ENCODE measurements around the gene ARX.

ARX gene

DNA sequence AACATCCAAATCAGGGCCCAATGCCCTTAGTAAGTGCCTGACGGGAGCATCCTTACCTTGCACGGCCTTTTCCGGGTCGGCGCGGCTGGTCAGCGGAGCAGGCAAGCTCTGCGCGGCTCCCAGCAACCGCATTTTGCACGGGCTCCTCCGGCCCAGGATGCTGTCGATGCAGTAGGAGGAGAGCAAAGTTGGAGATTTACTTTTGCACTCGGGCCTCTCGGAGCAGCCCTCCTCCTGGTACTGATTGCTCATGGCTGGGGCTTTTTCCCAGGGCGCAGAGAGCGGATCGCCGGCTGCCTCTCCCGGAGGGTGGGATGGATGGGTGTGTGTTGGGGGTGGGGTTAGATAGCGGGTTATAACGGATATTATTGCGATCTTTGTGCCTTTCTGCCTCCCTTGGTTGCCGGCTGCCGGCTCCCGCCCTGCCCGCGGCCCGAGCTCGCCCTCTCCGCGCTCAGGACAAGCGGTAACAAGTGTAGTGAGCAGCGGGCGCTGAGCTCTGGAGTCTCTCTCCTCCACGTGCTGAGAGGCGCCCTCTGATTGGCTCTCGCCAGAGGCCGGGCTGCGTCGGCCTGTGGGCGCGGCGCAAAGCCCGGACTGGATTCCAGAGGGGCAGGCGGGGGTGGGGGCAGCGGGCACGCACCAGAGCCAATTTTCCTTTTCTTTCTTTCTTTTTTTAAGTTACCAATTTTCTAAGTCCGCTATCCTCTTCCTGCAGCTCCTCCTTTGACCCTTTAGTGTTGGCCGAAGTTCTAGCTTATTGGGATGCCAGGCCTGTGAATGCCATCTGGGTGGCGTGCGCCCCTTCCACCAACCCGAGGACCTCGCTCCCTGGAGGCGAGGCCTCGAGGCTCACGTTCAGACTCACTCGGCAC lies at the start of gene ARX:
TSS of gene ARX (minus strand) at position 480 of the 875 bp plus-strand sequence. CDS start at position 252, 228 bp downstream.
- H3K9ac ChIP-seq (ENCODE audit: low read length), result no peak within 1 kb of the TSS
- H3K9me2 ChIP-seq (replicated peaks; ENCODE audit: insufficient read depth, low read length), result no peaks in the 10 kb centered on the region
- no peaks in the 10 kb centered on the region for H3K79me2 ChIP-seq (ENCODE audit: low read length)
- no peak within 1 kb of the TSS for H2AFZ ChIP-seq (ENCODE audit: low read length)
- no peak within 1 kb of the TSS for H3K4me3 ChIP-seq (ENCODE audit: low read length)
- H3K4me1 ChIP-seq (ENCODE audit: low read length), result no peaks in the 10 kb centered on the region
- TF ChIP-seq, protein P1, sequence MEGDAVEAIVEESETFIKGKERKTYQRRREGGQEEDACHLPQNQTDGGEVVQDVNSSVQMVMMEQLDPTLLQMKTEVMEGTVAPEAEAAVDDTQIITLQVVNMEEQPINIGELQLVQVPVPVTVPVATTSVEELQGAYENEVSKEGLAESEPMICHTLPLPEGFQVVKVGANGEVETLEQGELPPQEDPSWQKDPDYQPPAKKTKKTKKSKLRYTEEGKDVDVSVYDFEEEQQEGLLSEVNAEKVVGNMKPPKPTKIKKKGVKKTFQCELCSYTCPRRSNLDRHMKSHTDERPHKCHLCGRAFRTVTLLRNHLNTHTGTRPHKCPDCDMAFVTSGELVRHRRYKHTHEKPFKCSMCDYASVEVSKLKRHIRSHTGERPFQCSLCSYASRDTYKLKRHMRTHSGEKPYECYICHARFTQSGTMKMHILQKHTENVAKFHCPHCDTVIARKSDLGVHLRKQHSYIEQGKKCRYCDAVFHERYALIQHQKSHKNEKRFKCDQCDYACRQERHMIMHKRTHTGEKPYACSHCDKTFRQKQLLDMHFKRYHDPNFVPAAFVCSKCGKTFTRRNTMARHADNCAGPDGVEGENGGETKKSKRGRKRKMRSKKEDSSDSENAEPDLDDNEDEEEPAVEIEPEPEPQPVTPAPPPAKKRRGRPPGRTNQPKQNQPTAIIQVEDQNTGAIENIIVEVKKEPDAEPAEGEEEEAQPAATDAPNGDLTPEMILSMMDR (IDR thresholded peaks at IDR 0.05; ENCODE audit: low read length), result no peak
- TF ChIP-seq EZH2 (optimal IDR thresholded peaks at IDR 0.05; ENCODE audit: low read depth, low read length) (no peak), EZH2phosphoT487 (IDR thresholded peaks at IDR 0.05; ENCODE audit: low read length) (no peak)
- H3K4me2 ChIP-seq (ENCODE audit: low read depth, low read length), result no peak within 1 kb of the TSS
- no peak for DNase-seq
- no peak within 1 kb of the TSS for H3K27ac ChIP-seq (ENCODE audit: low read length)
- H3K36me3 ChIP-seq (replicated peaks; ENCODE audit: insufficient read depth, low read length), result no peaks in the 10 kb centered on the region
- H3K27me3 ChIP-seq (replicated peaks; ENCODE audit: insufficient read depth, low read length), result peaks cover 26% of the 10 kb centered on the region
- H3K9me3 ChIP-seq (replicated peaks; ENCODE audit: insufficient read depth, low read length), result no peaks in the 10 kb centered on the region
- H4K20me1 ChIP-seq (ENCODE audit: insufficient read depth, low read length), result no peaks in the 10 kb centered on the region
- no peaks in the 10 kb centered on the region for H3F3A ChIP-seq (ENCODE audit: insufficient read depth, low read length)

DNA sequence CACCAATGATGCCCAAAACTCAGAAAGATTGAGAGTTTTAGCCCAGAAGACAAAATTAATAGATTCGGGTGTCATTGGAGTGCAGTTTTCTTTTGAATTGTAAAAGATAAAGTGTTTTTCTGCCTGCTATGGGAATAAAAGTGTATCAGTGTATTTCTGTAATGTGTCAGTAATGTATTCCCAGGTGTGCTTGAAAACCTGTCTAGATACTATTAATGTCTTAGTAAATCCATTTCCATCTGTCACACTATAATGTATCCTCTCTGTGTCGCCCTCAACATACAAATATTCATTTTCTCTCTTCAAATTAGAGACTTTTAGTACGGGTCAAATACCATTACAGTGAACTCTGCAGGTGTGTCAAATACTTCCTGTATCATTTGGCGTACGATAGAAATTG lies 43.5 kb upstream of the ARX start:
- DNase-seq, result no peak
- Histone ChIP-seq H3K36me3 (replicated peaks; ENCODE audit: insufficient read depth, low read length) (no peaks in the 10 kb centered on the region), H3K4me1 (ENCODE audit: low read length) (no peaks in the 10 kb centered on the region), H3K27ac (ENCODE audit: low read length) (no peak overlapping the region), H3K27me3 (replicated peaks; ENCODE audit: insufficient read depth, low read length) (no peaks in the 10 kb centered on the region), H3K9ac (ENCODE audit: low read length) (no peak overlapping the region), H2AFZ (ENCODE audit: low read length) (no peak overlapping the region), H3F3A (ENCODE audit: insufficient read depth, low read length) (no peaks in the 10 kb centered on the region), H3K79me2 (ENCODE audit: low read length) (no peaks in the 10 kb centered on the region), H3K9me3 (replicated peaks; ENCODE audit: insufficient read depth, low read length) (no peaks in the 10 kb centered on the region), H3K9me2 (replicated peaks; ENCODE audit: insufficient read depth, low read length) (no peaks in the 10 kb centered on the region), H3K4me2 (ENCODE audit: low read depth, low read length) (no peak overlapping the region), H3K4me3 (ENCODE audit: low read length) (no peak overlapping the region), H4K20me1 (ENCODE audit: insufficient read depth, low read length) (no peaks in the 10 kb centered on the region)
- no peak for TF ChIP-seq EZH2 (optimal IDR thresholded peaks at IDR 0.05; ENCODE audit: low read depth, low read length)
- TF ChIP-seq EZH2phosphoT487 (IDR thresholded peaks at IDR 0.05; ENCODE audit: low read length), result no peak
- TF ChIP-seq, protein P1 (IDR thresholded peaks at IDR 0.05; ENCODE audit: low read length), result no peak

DNA sequence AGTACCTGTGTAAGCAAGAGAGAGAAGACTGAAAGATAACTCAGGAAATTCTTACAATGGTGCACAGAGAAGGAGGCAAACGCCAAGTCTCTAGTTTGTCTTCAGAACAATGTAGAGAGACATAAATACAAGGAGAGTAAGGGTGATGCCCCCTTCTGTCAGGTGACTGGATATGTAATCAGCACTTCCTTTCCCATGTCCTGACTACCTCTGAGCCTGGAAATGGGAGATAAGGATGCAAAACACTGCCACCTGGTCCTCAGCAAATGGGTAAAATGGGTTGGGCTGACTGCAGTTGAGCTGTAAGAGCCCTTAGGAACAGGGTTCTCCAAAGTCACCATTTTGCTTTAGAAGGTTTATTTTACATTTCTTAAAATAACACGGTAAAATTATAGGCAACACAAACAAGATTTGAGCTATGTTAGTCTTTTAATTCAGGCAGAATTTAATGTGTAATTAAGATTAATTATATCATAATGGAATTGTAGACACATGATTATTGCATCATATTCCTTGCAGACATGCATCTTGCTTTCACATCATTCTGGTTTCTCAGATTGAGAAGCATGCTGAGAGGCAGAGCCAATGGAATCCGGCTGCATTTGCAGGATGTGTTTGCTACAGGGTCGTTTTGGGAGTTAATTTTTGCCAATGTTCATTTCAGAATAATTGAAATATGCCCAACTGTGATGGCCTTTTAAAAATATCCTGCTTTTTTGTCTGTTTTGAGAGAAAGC lies 37.2 kb upstream of the ARX start:
- no peaks in the 10 kb centered on the region for H3K27me3 ChIP-seq (replicated peaks; ENCODE audit: insufficient read depth, low read length)
- H3K4me3 ChIP-seq (ENCODE audit: low read length), result no peak overlapping the region
- no peak overlapping the region for H3K4me2 ChIP-seq (ENCODE audit: low read depth, low read length)
- no peak overlapping the region for H2AFZ ChIP-seq (ENCODE audit: low read length)
- TF ChIP-seq, protein P1 (IDR thresholded peaks at IDR 0.05; ENCODE audit: low read length), result no peak
- TF ChIP-seq EZH2phosphoT487 (IDR thresholded peaks at IDR 0.05; ENCODE audit: low read length) (no peak), EZH2 (optimal IDR thresholded peaks at IDR 0.05; ENCODE audit: low read depth, low read length) (no peak)
- H3K9ac ChIP-seq (ENCODE audit: low read length), result no peak overlapping the region
- 0 out of 2 replicates have a peak, but pooled peaks cover 10% of the 10 kb centered on the region for H3K4me1 ChIP-seq (ENCODE audit: low read length)
- H3K9me3 ChIP-seq (replicated peaks; ENCODE audit: insufficient read depth, low read length), result no peaks in the 10 kb centered on the region
- no peak for DNase-seq
- no peaks in the 10 kb centered on the region for H3K36me3 ChIP-seq (replicated peaks; ENCODE audit: insufficient read depth, low read length)
- no peaks in the 10 kb centered on the region for H3K9me2 ChIP-seq (replicated peaks; ENCODE audit: insufficient read depth, low read length)
- no peaks in the 10 kb centered on the region for H3K79me2 ChIP-seq (ENCODE audit: low read length)
- no peak overlapping the region for H3K27ac ChIP-seq (ENCODE audit: low read length)
- H4K20me1 ChIP-seq (ENCODE audit: insufficient read depth, low read length), result no peaks in the 10 kb centered on the region
- no peaks in the 10 kb centered on the region for H3F3A ChIP-seq (ENCODE audit: insufficient read depth, low read length)
